ENCODE results near the gene RAB17. TPM values are rescaled to one million over a fixed set of nuclear protein-coding genes. Genes with fewer than 3 reads are reported as not detected.

The RAB17 gene
- total RNA-seq, 1 donor from 2014 or later = 3.5 TPM

- intact Hi-C loops (cut with DNase I) = no loop called here
- DNase-seq (ENCODE audit: low spot score) = no peak
Observed at GRCh38 chr2:237529452-237530402, 60.8 kb downstream of the RAB17 start.

- intact Hi-C loops (cut with DNase I) = no loop called here
- DNase-seq (ENCODE audit: low spot score) = no peak
Observed at GRCh38 chr2:237527766-237528165, 62.8 kb downstream of the RAB17 start.

GRCh38 chr2:237527233-237527632 is 63.3 kb downstream of the RAB17 start:
- no peak for DNase-seq (ENCODE audit: low spot score)
- intact Hi-C loops (cut with DNase I) = no loop called here

- intact Hi-C loops (cut with DNase I) = no loop called here
- DNase-seq (ENCODE audit: low spot score) = no peak
Observed at GRCh38 chr2:237525559-237526157, 64.9 kb downstream of the RAB17 start.

- intact Hi-C loops (cut with DNase I) = no loop called here
- DNase-seq (ENCODE audit: low spot score) = no peak
Observed at GRCh38 chr2:237524631-237525030, 65.9 kb downstream of the RAB17 start.

Other genes with a start within 250 kb of the RAB17 start
- gene COL6A3, start 176.6 kb downstream of the RAB17 start, total RNA-seq = 89.5 TPM
- 15.7 TPM for gene MLPH, start 103.5 kb downstream of the RAB17 start, total RNA-seq
- not detected for gene PRLH, start 24.2 kb downstream of the RAB17 start, total RNA-seq
- gene LRRFIP1, start 36.9 kb upstream of the RAB17 start, total RNA-seq = 157 TPM
- gene RBM44, start 208.0 kb upstream of the RAB17 start, total RNA-seq = 0.81 TPM

Measured in cardiac septum (tissue), 1 donor.